NOMO-1 (cell line): ENCODE measurements around the gene MMUT.
"Not testable (repeated sequence)": the region's sequence is repeated elsewhere in the genome, so short reads cannot be mapped to it uniquely, and the experiment has no call there.

Source experiments
- DNase-seq, 2 experiments: peaks; one replicate each; lab custom pipeline; 2025; ENCODE audit not compliant: unreplicated experiment in 2 of 2; lab: John Stamatoyannopoulos, UW

Gene MMUT

GRCh38 chr6:49430187-49430586, 32.9 kb downstream of the MMUT start:
- no peak for DNase-seq

- DNase-seq: no peak
Observed at GRCh38 chr6:49423817-49424216, 39.2 kb downstream of the MMUT start.

- no peak for DNase-seq
Observed at GRCh38 chr6:49416195-49416594, 46.9 kb downstream of the MMUT start.

- DNase-seq: no peak
Observed at GRCh38 chr6:49415358-49415757, 47.7 kb downstream of the MMUT start.

- no peak for DNase-seq
Observed at GRCh38 chr6:49410564-49410963, 52.5 kb downstream of the MMUT start.

GRCh38 chr6:49409951-49410542, 53.0 kb downstream of the MMUT start:
- peak; percentile 14 to 28 for DNase-seq

GRCh38 chr6:49406250-49406970, 56.6 kb downstream of the MMUT start:
- no peak for DNase-seq

- DNase-seq: no peak
Observed at GRCh38 chr6:49401063-49401462, 62.0 kb downstream of the MMUT start.

GRCh38 chr6:49386667-49387508, 76.2 kb downstream of the MMUT start:
- DNase-seq: not testable (repeated sequence)

GRCh38 chr6:49384904-49385303, 78.1 kb downstream of the MMUT start:
- no peak for DNase-seq
